Erythroblast (primary cell): ENCODE measurements around the gene NOL4L.

Experiments
- GATA1 ChIP-seq: IDR thresholded peaks from 2 replicates; pipeline ENCODE4 v1.6.1; 2011; ENCODE audit warnings: low read depth, mild to moderate bottlenecking, control low read depth, low read length, moderate library complexity
- POLR2A ChIP-seq: IDR thresholded peaks from 2 replicates; pipeline ENCODE4 v1.6.1; 2011; ENCODE audit warnings: mild to moderate bottlenecking, low read length

- TF ChIP-seq POLR2A (no peak), GATA1 (no peak)
These were observed 102.5 kb downstream of the NOL4L start for GRCh38 chr20:32482442-32483261.
